Measurements from ENCODE around the gene TMEM186. TPM values are rescaled to one million over a fixed set of nuclear protein-coding genes. Genes with fewer than 3 reads are reported as not detected.
A peak's percentile ranks its signal among the peaks of the same experiment; 100 is the strongest.
"Not testable (repeated sequence)": the region's sequence is repeated elsewhere in the genome, so short reads cannot be mapped to it uniquely, and the experiment has no call there.

TMEM186 gene
- total and polyA plus RNA-seq, 8 donors, result 2.7 to 9.3 (median 4.4) TPM

DNA sequence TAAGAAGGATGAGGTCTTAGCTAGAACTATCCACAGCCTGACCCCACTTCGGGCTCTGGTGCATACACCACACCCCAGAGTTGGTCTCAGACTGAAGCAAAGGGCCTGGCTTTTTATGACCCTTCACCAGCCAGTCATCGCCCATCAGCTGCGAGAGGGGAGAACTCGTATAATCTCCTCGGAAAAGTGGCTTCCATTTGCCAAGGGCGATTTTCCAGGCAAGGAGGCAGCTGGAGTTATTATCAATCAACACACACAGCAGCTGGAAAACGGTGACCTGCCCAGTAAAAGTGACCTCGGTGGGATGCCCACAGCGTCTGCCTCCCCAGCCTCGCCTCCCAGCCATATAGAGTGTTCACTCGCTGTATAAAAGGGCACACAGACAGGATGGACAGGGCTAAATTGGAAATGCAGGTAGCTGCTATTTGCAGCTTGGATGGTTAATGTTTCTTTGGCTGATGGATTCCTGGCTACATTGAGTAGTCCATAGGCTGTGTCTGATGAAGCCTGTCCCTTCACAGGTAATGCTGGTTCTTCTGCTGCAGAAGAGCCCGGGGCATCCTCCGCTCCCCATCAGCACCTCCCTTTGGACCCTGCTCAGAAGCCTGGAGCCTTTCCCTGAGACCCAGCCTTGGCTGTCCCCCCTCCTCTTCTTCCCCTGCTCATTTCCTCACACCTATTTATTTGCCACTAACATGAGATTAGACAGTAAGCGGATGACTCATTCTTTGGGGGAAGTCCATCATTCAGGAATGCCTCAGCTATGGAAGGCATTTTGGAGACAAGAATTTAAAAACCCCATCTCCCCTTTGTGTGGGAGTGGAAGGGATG lies 45.7 kb downstream of the TMEM186 start:
- intact Hi-C loops (cut with DNase I), result no loop called here
- no peak overlapping the region for H3K4me3 ChIP-seq
- ATAC-seq (peak; percentile 82 to 90 (median 84)), FAIRE-seq (no peak), DNase-seq (peak in 4 of 6 donors; percentile 19 to 34 (median 28))
- WGBS, 2 donors, result 51 to 52% methylated on average over 14 of the region's 14 CpGs
- peaks cover 6 to 16% (median 15%) of the 10 kb centered on the region in 3 donors for H3K4me1 ChIP-seq
- H3K27me3 ChIP-seq, result no peaks in the 10 kb centered on the region
- TF ChIP-seq, protein P1, sequence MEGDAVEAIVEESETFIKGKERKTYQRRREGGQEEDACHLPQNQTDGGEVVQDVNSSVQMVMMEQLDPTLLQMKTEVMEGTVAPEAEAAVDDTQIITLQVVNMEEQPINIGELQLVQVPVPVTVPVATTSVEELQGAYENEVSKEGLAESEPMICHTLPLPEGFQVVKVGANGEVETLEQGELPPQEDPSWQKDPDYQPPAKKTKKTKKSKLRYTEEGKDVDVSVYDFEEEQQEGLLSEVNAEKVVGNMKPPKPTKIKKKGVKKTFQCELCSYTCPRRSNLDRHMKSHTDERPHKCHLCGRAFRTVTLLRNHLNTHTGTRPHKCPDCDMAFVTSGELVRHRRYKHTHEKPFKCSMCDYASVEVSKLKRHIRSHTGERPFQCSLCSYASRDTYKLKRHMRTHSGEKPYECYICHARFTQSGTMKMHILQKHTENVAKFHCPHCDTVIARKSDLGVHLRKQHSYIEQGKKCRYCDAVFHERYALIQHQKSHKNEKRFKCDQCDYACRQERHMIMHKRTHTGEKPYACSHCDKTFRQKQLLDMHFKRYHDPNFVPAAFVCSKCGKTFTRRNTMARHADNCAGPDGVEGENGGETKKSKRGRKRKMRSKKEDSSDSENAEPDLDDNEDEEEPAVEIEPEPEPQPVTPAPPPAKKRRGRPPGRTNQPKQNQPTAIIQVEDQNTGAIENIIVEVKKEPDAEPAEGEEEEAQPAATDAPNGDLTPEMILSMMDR (IDR thresholded peaks at IDR 0.05), result no peak
- no peaks in the 10 kb centered on the region for H3K36me3 ChIP-seq
- H3K9me3 ChIP-seq, result no peaks in the 10 kb centered on the region
- H3K27ac ChIP-seq, result peak overlapping the region in 2 of 4 donors; percentile 39 to 65

DNA sequence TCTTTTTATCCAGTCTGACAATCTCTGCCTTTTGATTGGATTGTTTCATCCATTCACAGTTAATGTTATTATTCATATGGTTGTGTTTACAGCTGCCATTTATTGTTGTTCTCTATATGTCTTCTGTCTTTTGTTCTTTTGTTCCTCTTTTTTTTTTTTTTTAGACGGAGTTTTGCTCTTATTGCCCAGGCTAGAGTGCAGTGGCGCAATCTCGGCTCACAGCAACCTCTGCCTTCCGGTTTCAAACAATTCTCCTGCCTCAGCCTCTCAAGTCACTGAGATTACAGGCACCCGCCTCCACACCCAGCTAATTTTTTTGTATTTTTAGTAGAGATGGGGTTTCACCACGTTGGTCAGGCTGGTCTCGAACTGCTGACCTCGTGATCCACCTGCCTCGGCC lies 48.5 kb downstream of the TMEM186 start:
- intact Hi-C loops (cut with DNase I); H3K9me3 ChIP-seq; H3K27me3 ChIP-seq; DNase-seq; H3K36me3 ChIP-seq; H3K4me3 ChIP-seq; ATAC-seq; FAIRE-seq; H3K27ac ChIP-seq: not testable (repeated sequence)
- 91 to 93% methylated on average over 9 of the region's 9 CpGs for WGBS, 2 donors
- peaks cover 6 to 16% (median 15%) of the 10 kb centered on the region in 3 donors for H3K4me1 ChIP-seq

Other genes starting within 250 kb of the TMEM186 start
- gene TMEM114, start 207.1 kb downstream of the TMEM186 start, total RNA-seq, result not detected
- gene TMEM114, start 207.1 kb downstream of the TMEM186 start, polyA plus RNA-seq, result not detected
- gene METTL22, start 175.9 kb downstream of the TMEM186 start, total RNA-seq, result 10 to 100 TPM in 5 of 6 donors, 1 to 10 TPM in 1; 9.7 to 19.3 (median 14.3) TPM
- gene METTL22, start 175.9 kb downstream of the TMEM186 start, polyA plus RNA-seq, result 10 to 100 TPM; 28.6 to 38.9 TPM
- gene ABAT, start 123.0 kb downstream of the TMEM186 start, total RNA-seq, result 10 to 100 TPM; 21.5 to 50.2 (median 29.1) TPM
- gene ABAT, start 123.0 kb downstream of the TMEM186 start, polyA plus RNA-seq, result 10 to 100 TPM; 26.0 to 30.4 TPM
- gene PMM2, start 200 bp upstream of the TMEM186 start, total RNA-seq, result 10 to 100 TPM; 19.2 to 40.3 (median 29.4) TPM
- gene PMM2, start 200 bp upstream of the TMEM186 start, polyA plus RNA-seq, result 10 to 100 TPM; 19.6 to 23.9 TPM
- 10 to 100 TPM; 19.8 to 61.2 (median 22.9) TPM for gene CARHSP1, start 71.4 kb upstream of the TMEM186 start, total RNA-seq
- 10 to 100 TPM; 69.0 to 78.7 TPM for gene CARHSP1, start 71.4 kb upstream of the TMEM186 start, polyA plus RNA-seq
- gene LITAFD, start 84.7 kb upstream of the TMEM186 start, total RNA-seq, result not detected
- not detected for gene LITAFD, start 84.7 kb upstream of the TMEM186 start, polyA plus RNA-seq
- gene USP7, start 166.3 kb upstream of the TMEM186 start, total RNA-seq, result 10 to 100 TPM; 37.1 to 56.5 (median 40.6) TPM
- gene USP7, start 166.3 kb upstream of the TMEM186 start, polyA plus RNA-seq, result 10 to 100 TPM; 13.0 to 30.2 TPM

All from pancreas (tissue), 10 donors.